CD8-positive, alpha-beta memory T cell (primary cell): ENCODE data around the gene NF1. TPM values are rescaled to one million over a fixed set of nuclear protein-coding genes. Genes with fewer than 3 reads are reported as not detected.

Experiments
- CTCF ChIA-PET: fragments of 350-600 bp; sonication (Branson Sonifier 250); formaldehyde crosslinking; loops from one replicate; lab custom pipeline; 2021; ENCODE audit warnings: antibody characterized with exemption; lab: Charles Lee
- POLR2A ChIA-PET: fragments of 350-600 bp; sonication (Branson Sonifier 250); formaldehyde crosslinking; loops from one replicate; lab custom pipeline; 2021; ENCODE audit warnings: antibody characterized with exemption; lab: Charles Lee
- DNase-seq, 5 donors: peaks; one replicate each; pipeline versions ENCODE4 v3.0.0 to v3.0.0-alpha.2; 2020 to 2022; ENCODE audit warnings: mixed read lengths in 1 of 5
- H3K27ac ChIP-seq: one replicate; pipeline ENCODE4 v1.7.0; 2013; ENCODE audit warnings: low read depth, mild to moderate bottlenecking, low read length, moderate library complexity
- H3K27me3 ChIP-seq: 2 replicates; pipeline ENCODE4 v1.7.0; 2013; ENCODE audit warnings: low read length, mild to moderate bottlenecking; ENCODE audit not compliant: insufficient read depth, poor library complexity, severe bottlenecking
- H3K36me3 ChIP-seq: 2 replicates; pipeline ENCODE4 v1.7.0; 2013; ENCODE audit warnings: mild to moderate bottlenecking, low read length, moderate library complexity; ENCODE audit not compliant: insufficient read depth
- H3K4me1 ChIP-seq: 2 replicates; pipeline ENCODE4 v1.7.0; 2013; ENCODE audit warnings: mild to moderate bottlenecking, low read length, moderate library complexity; ENCODE audit not compliant: insufficient read depth
- H3K4me3 ChIP-seq: 2 replicates; pipeline ENCODE4 v1.7.0; 2013; ENCODE audit warnings: mild to moderate bottlenecking, low read length
- H3K9me3 ChIP-seq: 2 replicates; pipeline ENCODE4 v1.7.0; 2013; ENCODE audit warnings: mild to moderate bottlenecking, low read length
- H3K27ac Mint-ChIP-seq, 8 donors: one replicate each; pipeline ENCODE4 v1.8.0; 2020 to 2021; ENCODE audit warnings: mixed read lengths in 8 of 8, mild to moderate bottlenecking in 6 of 8, inconsistent platforms in 3 of 8, moderate library complexity in 3 of 8
- H3K27me3 Mint-ChIP-seq, 2 donors: one replicate each; pipeline ENCODE4 v1.8.0; 2020 to 2021; ENCODE audit warnings: mixed read lengths in 2 of 2, mild to moderate bottlenecking in 1 of 2, moderate library complexity in 1 of 2
- H3K36me3 Mint-ChIP-seq, 3 donors: one replicate each; pipeline ENCODE4 v1.8.0; 2020 to 2021; ENCODE audit warnings: mixed read lengths in 3 of 3, inconsistent platforms in 1 of 3, mild to moderate bottlenecking in 1 of 3
- H3K4me1 Mint-ChIP-seq, 3 donors: one replicate each; pipeline ENCODE4 v1.8.0; 2020 to 2021; ENCODE audit warnings: mixed read lengths in 3 of 3, inconsistent platforms in 1 of 3, mild to moderate bottlenecking in 1 of 3
- H3K4me3 Mint-ChIP-seq, 7 donors: one replicate each; pipeline ENCODE4 v1.8.0; 2020 to 2021; ENCODE audit warnings: mixed read lengths in 7 of 7, mild to moderate bottlenecking in 6 of 7, moderate library complexity in 4 of 7, inconsistent platforms in 2 of 7
- H3K9me3 Mint-ChIP-seq, 5 donors: one replicate each; pipeline ENCODE4 v1.8.0; 2020 to 2022; ENCODE audit warnings: mixed read lengths in 5 of 5, mild to moderate bottlenecking in 3 of 5, moderate library complexity in 2 of 5, inconsistent platforms in 1 of 5
- polyA plus RNA-seq: library from polyadenylated mRNA; unstranded; fragments of 300-500 nt; fragmentation: Illumina TruSeq; gene quantifications from one replicate; pipeline ENCODE4 v1.2.3, GENCODE V29; 2021
- total RNA-seq, 2 experiments: library from RNA; stranded (reverse); gene quantifications; one replicate each; pipeline ENCODE4 v1.2.3, GENCODE V29; 2021

NF1 gene
- total and polyA plus RNA-seq, 3 experiments from 2014 or later: 5.8 to 22.8 (median 22.8) TPM

- no peak overlapping the region for H3K4me3 Mint-ChIP-seq
- H3K9me3 ChIP-seq: no peaks in the 10 kb centered on the region
- H3K27me3 Mint-ChIP-seq: peaks cover 10 to 38% of the 10 kb centered on the region in 2 donors
- H3K4me1 ChIP-seq: no peaks in the 10 kb centered on the region
- no peaks in the 10 kb centered on the region for H3K27me3 ChIP-seq
- no peak overlapping the region for H3K27ac Mint-ChIP-seq
- H3K27ac ChIP-seq: no peak overlapping the region
- DNase-seq: no peak
- no peak overlapping the region for H3K4me3 ChIP-seq
- no peaks in the 10 kb centered on the region for H3K4me1 Mint-ChIP-seq
- CTCF ChIA-PET: no interaction called here
- POLR2A ChIA-PET: no interaction called here
- H3K9me3 Mint-ChIP-seq: peaks cover 7 to 17% (median 10%) of the 10 kb centered on the region in 5 donors
- no peaks in the 10 kb centered on the region for H3K36me3 ChIP-seq
- H3K36me3 Mint-ChIP-seq: peaks cover 0 to 17% (median 0%) of the 10 kb centered on the region in 3 donors
Measured at GRCh38 chr17:31425282-31426040, 330.7 kb downstream of the NF1 start.

Other genes with a start within 250 kb of the NF1 start
- 10 to 100 TPM; 16.0 to 19.7 TPM for gene TEFM, start 188.7 kb upstream of the NF1 start, total RNA-seq
- 19.3 TPM for gene TEFM, start 188.7 kb upstream of the NF1 start, polyA plus RNA-seq
- 1 to 10 TPM; 1.7 to 2.3 TPM for gene ADAP2, start 173.0 kb upstream of the NF1 start, total RNA-seq
- gene ADAP2, start 173.0 kb upstream of the NF1 start, polyA plus RNA-seq: not detected
- gene RNF135, start 123.9 kb upstream of the NF1 start, total RNA-seq: 1 to 10 TPM; 7.5 to 7.9 TPM
- gene RNF135, start 123.9 kb upstream of the NF1 start, polyA plus RNA-seq: 9.2 TPM
- under 1 TPM; 0.13 to 0.18 TPM for gene OMG, start 202.3 kb downstream of the NF1 start, total RNA-seq
- not detected for gene OMG, start 202.3 kb downstream of the NF1 start, polyA plus RNA-seq
- 10 to 100 TPM; 29.8 to 32.7 TPM for gene EVI2B, start 219.1 kb downstream of the NF1 start, total RNA-seq
- gene EVI2B, start 219.1 kb downstream of the NF1 start, polyA plus RNA-seq: 97.4 TPM
- 10 to 100 TPM; 40.3 to 41.5 TPM for gene EVI2A, start 226.6 kb downstream of the NF1 start, total RNA-seq
- 50.4 TPM for gene EVI2A, start 226.6 kb downstream of the NF1 start, polyA plus RNA-seq